DMS153 treated with DMSO at 0.1 percent for 48 hours (cell line): Measurements from ENCODE around the gene SHC2.
"Not testable (repeated sequence)": the region's sequence is repeated elsewhere in the genome, so short reads cannot be mapped to it uniquely, and the experiment has no call there.

ENCODE experiments used
- DNase-seq: peaks from one replicate; lab custom pipeline; 2025; ENCODE audit not compliant: unreplicated experiment; lab: John Stamatoyannopoulos, UW

SHC2 gene

GRCh38 chr19:408902-409515 lies 51.8 kb downstream of the SHC2 start, which contains the start of gene C2CD4C:
Gene C2CD4C (minus strand): TSS chr19:409147. CDS start chr19:408361, 786 bp downstream.
- no peak for DNase-seq

- no peak for DNase-seq
Measured at GRCh38 chr19:408441-408901, 52.4 kb downstream of the SHC2 start.

GRCh38 chr19:407511-408440 lies 53.1 kb downstream of the SHC2 start:
- no peak for DNase-seq

- no peak for DNase-seq
Measured at GRCh38 chr19:406971-407510, 53.8 kb downstream of the SHC2 start.

GRCh38 chr19:406135-406781 lies 54.6 kb downstream of the SHC2 start:
- DNase-seq, result no peak

- DNase-seq, result no peak
Measured at GRCh38 chr19:405121-405965, 55.5 kb downstream of the SHC2 start.

- DNase-seq, result no peak
Measured at GRCh38 chr19:403221-404027, 57.4 kb downstream of the SHC2 start.

DNA sequence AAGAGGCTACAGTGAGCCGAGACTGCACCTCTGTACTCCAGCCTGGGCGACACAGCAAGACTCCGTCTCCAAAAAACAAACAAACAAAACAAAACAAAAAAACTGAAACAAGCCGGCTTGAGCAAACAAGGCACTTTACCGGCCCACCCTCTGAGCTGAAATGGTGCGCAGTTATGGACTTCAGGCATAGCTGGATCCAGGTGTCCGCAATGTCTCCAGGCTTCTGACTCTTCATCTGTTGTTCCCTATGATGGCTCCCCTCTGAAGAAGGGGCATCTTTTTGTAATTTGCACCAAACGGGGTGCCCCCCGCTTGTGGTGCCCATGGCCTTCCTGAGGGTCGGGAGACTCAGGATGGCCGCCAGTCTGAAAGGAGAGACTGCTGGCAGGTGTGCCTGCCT lies 58.0 kb downstream of the SHC2 start:
- DNase-seq, result no peak

DNA sequence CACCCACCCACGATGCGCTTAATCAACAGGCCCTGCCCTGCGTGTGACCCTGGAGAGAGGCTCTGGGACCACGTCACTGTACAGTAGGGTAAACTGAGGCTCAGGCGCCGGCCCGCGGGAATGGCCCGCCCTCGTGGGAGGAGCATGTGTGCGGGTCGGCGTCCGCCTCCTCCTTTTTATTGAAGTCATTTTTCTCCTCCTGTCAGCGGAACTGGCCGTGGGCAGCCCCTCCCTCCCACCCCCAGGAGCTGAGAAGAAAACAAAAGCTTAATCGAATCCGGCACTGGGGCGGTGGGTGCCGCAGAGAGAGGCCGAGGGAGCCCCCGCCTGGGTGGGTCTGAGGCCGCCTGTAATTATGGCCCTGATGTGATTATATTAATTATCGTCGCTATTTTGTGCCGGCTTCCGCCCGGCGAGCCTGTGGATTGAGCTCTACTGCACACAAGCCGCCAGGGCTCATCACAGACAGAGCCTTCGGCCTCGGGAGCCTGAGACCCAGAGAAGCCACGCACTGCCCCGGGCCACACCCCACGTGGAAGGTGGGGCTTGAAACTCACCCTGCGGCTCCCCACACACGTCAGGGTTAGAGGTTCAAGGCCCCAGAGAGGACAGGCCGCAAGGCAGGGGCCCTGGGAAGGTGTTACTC lies 58.8 kb downstream of the SHC2 start:
- DNase-seq, result no peak

- no peak for DNase-seq
Measured at GRCh38 chr19:400976-401865, 59.6 kb downstream of the SHC2 start.

DNA sequence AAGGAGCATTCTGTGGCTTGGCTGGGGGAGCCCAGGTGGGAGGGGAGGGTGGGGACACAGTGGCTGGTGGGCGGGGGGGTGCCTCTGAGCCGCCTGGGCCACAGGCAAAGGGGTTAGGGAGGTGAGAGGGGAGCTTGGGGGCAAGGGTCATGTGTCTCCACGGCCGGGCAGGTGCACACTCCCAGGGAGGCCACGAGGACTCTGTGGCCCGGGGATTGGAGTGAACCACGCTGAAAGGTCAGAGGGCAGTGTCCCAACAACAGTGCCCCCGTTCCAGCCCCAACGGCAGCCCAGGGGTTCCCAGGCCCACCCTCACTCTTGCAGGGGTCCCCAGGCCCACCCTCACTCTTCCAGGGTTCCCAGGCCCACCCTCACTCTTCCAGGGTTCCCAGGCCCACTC lies 61.5 kb downstream of the SHC2 start:
- DNase-seq, result no peak

GRCh38 chr19:398719-399118 lies 62.1 kb downstream of the SHC2 start:
- no peak for DNase-seq

DNA sequence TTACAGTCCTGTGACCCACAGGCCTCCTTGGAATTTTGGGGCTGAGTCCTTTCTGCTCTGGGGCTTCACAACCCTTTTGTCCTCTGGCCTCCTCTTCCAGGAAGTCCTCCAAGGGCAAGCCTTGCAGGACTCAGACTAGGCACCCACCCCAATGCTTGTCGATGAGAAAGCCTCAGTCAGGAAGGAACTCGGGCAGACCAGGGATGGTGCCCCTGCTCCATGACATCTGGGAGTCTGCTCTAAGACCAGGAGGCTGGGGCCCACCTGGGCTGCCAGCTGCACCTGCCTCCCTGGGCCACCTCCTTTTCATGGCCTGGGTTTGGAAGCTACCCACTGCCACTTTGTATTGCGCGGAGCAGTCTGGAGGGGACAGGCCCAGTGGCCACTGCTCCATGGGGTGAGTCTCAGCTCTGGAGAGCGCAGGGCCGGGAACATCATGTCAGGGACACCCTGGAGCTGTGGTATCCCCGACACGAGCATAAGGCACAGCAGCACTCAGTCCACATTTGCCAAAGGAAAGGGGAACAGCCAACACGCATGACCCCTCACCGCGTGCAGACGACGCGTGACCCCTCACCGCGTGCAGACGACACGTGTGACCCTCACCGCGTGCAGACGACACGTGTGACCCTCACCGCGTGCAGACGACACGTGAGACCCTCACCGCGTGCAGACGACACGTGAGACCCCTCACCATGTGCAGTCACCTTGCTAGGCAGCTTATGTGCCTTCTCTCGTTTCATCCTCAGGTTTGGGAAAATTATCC lies 62.7 kb downstream of the SHC2 start:
- DNase-seq, result no peak

DNA sequence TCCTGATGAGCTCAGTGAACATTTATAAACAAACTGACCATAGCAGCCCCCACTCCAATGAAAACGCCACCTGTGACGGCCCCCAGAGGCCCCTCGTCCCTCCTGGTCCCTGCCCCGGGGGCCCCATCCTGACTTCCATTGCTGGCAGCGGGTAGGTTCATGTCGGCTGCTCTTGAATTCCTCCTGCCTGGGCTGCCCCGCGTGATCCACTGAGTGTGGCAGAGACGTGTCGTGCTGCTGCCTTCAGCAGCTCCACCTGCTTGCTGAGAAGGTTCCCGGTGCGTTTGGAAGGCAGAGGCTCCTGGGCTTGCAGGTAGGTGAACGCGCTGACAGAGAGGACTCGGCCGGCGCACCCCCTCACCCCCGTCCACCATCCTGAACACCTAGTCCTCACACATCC lies 63.5 kb downstream of the SHC2 start:
- DNase-seq, result no peak

DNA sequence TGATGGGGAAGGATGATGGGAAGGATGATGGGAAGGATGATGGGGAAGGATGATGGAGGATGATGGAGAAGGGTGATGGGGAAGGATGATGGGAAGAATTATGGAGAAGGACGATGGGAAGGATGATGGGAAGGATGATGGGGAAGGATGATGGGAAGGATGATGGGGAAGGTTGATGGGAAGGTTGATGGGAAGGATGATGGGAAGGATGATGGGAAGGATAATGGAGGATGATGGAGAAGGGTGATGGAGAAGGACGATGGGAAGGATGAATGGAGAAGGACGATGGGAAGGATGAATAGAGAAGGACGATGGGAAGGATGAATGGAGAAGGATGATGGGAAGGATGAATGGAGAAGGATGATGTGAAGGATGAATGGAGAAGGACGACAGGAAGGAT lies 65.4 kb downstream of the SHC2 start:
- no peak for DNase-seq

- not testable (repeated sequence) for DNase-seq
Measured at GRCh38 chr19:394857-395256, 66.0 kb downstream of the SHC2 start.

- not testable (repeated sequence) for DNase-seq
Measured at GRCh38 chr19:393560-393959, 67.3 kb downstream of the SHC2 start.
